KMS-11 (cell line): ENCODE measurements around the gene CLIP3.

Source experiments
- H2AFZ ChIP-seq: fragments of 200-600 bp; sonication (generic); 2 replicates; pipeline ENCODE4 v1.6.1; 2016; ENCODE audit warnings: antibody characterized with exemption, mixed run types, low read depth
- H3K27ac ChIP-seq: fragments of 200-600 bp; sonication (generic); 2 replicates; pipeline ENCODE4 v1.6.1; 2016; ENCODE audit warnings: mild to moderate bottlenecking, mixed run types
- H3K27me3 ChIP-seq: fragments of 200-600 bp; sonication (generic); 2 replicates; pipeline ENCODE4 v1.6.1; 2017; ENCODE audit warnings: mild to moderate bottlenecking, low read depth, mixed run types, moderate library complexity; ENCODE audit not compliant: insufficient read depth
- H3K36me3 ChIP-seq: fragments of 200-600 bp; sonication (generic); 2 replicates; pipeline ENCODE4 v1.6.1; 2017; ENCODE audit warnings: mild to moderate bottlenecking, mixed run types; ENCODE audit not compliant: insufficient read depth
- H3K4me1 ChIP-seq: fragments of 200-600 bp; sonication (generic); 2 replicates; pipeline ENCODE4 v1.6.1; 2016; ENCODE audit warnings: mild to moderate bottlenecking, low read depth, mixed run types; ENCODE audit not compliant: poor library complexity, severe bottlenecking
- H3K4me2 ChIP-seq: fragments of 200-600 bp; sonication (generic); 2 replicates; pipeline ENCODE4 v1.7.0; 2016; ENCODE audit warnings: mild to moderate bottlenecking, mixed run types
- H3K4me3 ChIP-seq: fragments of 200-600 bp; sonication (generic); IDR thresholded peaks from 2 replicates; pipeline ENCODE4 v1.6.1; 2017; ENCODE audit warnings: low read depth, low read length, mixed read lengths; ENCODE audit not compliant: insufficient read depth
- H3K79me2 ChIP-seq: fragments of 200-600 bp; sonication (generic); 2 replicates; pipeline ENCODE4 v1.6.1; 2016; ENCODE audit warnings: low read depth, mixed run types; ENCODE audit not compliant: insufficient read depth
- H3K9ac ChIP-seq: fragments of 200-600 bp; sonication (generic); 2 replicates; pipeline ENCODE4 v1.6.1; 2016; ENCODE audit warnings: mild to moderate bottlenecking, mixed run types
- H4K20me1 ChIP-seq: fragments of 200-600 bp; sonication (generic); 2 replicates; pipeline ENCODE4 v1.6.1; 2016; ENCODE audit warnings: mild to moderate bottlenecking, mixed run types; ENCODE audit not compliant: insufficient read depth
- CTCF ChIP-seq: fragments of 200-600 bp; sonication (generic); conservative IDR thresholded peaks from 2 replicates; pipeline ENCODE4 v1.6.1; 2017; ENCODE audit warnings: low read depth, mild to moderate bottlenecking, antibody characterized with exemption, low read length, moderate library complexity, mixed read lengths

CLIP3 gene

GRCh38 chr19:36032251-36033104, at the start of gene CLIP3:
Gene CLIP3 (minus strand): TSS chr19:36032873. CDS start chr19:36032357, 516 bp downstream.
- Histone ChIP-seq H3K36me3 (no peaks in the 10 kb centered on the region), H3K4me1 (no peaks in the 10 kb centered on the region), H4K20me1 (no peaks in the 10 kb centered on the region), H3K4me2 (no peak within 1 kb of the TSS), H3K9ac (no peak within 1 kb of the TSS), H3K27ac (no peak within 1 kb of the TSS), H3K79me2 (no peaks in the 10 kb centered on the region), H3K4me3 (no peak within 1 kb of the TSS), H3K27me3 (no peaks in the 10 kb centered on the region), H2AFZ (no peak within 1 kb of the TSS)
- no peak for TF ChIP-seq CTCF

- Histone ChIP-seq H4K20me1 (no peaks in the 10 kb centered on the region), H3K79me2 (no peaks in the 10 kb centered on the region), H3K27ac (no peak overlapping the region), H3K9ac (no peak overlapping the region), H3K27me3 (no peaks in the 10 kb centered on the region), H3K4me1 (no peaks in the 10 kb centered on the region), H3K36me3 (peaks cover 19% of the 10 kb centered on the region; the same call in 1 of the 2 replicates), H3K4me2 (no peak overlapping the region), H2AFZ (no peak overlapping the region), H3K4me3 (no peak overlapping the region)
- TF ChIP-seq CTCF, result no peak
Observed at GRCh38 chr19:36081894-36082293, 49.2 kb upstream of the CLIP3 start.

GRCh38 chr19:36081385-36081784, 48.7 kb upstream of the CLIP3 start:
- Histone ChIP-seq H3K9ac (no peak overlapping the region), H2AFZ (no peak overlapping the region), H3K27ac (no peak overlapping the region), H4K20me1 (no peaks in the 10 kb centered on the region), H3K36me3 (peaks cover 19% of the 10 kb centered on the region; the same call in 1 of the 2 replicates), H3K4me3 (no peak overlapping the region), H3K27me3 (no peaks in the 10 kb centered on the region), H3K79me2 (no peaks in the 10 kb centered on the region), H3K4me1 (no peaks in the 10 kb centered on the region), H3K4me2 (no peak overlapping the region)
- no peak for TF ChIP-seq CTCF

GRCh38 chr19:36079389-36079945, 46.8 kb upstream of the CLIP3 start:
- peaks cover 19% of the 10 kb centered on the region; the same call in 1 of the 2 replicates for H3K36me3 ChIP-seq
- H4K20me1 ChIP-seq, result no peaks in the 10 kb centered on the region
- no peak overlapping the region for H3K9ac ChIP-seq
- no peaks in the 10 kb centered on the region for H3K79me2 ChIP-seq
- no peak overlapping the region for H2AFZ ChIP-seq
- no peaks in the 10 kb centered on the region for H3K4me1 ChIP-seq
- no peak overlapping the region for H3K4me2 ChIP-seq
- TF ChIP-seq CTCF, result no peak
- no peak overlapping the region for H3K4me3 ChIP-seq
- H3K27ac ChIP-seq, result no peak overlapping the region
- no peaks in the 10 kb centered on the region for H3K27me3 ChIP-seq
